ENCODE results near the gene CLDND2.

DNA sequence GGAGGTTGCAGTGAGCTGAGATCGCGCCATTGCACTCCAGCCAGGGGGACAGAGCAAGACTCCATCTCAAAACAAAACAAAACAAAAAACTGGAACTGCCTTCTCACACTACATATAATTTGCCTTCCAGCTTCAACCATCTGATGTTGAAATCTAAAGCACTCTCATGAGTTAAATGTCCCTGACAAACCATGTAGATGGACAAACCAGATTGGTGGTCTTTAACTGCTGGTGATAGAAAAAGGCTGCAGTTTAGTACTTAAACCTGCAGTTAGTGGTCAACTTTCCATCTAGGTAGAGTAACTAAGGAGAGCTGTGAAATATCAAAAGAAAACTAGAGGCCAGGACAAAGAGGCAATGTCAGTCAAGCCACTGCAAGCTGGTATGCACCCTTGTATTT, 27.4 kb upstream of the CLDND2 start:
- TF ChIP-seq CTCF (IDR thresholded peaks at IDR 0.05) (no peak), POLR2A (IDR thresholded peaks at IDR 0.05) (no peak)
